ENCODE results near the gene ENTREP3.

GRCh38 chr1:155254228-155254713 is 1.0 kb downstream of the ENTREP3 start:
- TF ChIP-seq EP300 (IDR thresholded peaks at IDR 0.05) (no peak), POLR2A (IDR thresholded peaks at IDR 0.05) (no peak)
